Measurements from ENCODE around the gene DOC2B.
"Not testable (repeated sequence)": the region's sequence is repeated elsewhere in the genome, so short reads cannot be mapped to it uniquely, and the experiment has no call there.

DNA sequence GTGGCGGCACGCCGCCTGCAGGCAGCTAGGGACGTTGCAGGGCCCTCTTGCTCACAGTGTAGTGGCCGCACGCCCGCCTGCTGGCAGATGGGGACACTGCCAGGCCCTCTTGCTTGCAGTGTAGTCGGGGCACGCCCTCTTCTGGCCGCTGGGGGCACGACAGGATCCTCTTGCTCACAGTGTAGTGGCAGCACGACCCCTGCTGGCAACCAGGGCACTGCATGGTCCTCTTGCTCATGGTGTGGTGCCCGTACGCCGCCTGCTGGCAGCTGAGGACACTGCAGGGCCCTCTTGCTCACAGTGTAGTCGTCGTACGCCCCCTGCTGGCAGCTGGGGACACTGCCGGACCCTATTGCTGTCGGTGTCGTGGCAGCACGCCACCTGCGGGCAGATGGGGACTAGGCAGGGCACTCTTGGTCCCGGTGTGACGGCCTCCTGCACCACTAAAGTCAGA lies 47.1 kb downstream of the DOC2B start:
- TF ChIP-seq, protein P1, sequence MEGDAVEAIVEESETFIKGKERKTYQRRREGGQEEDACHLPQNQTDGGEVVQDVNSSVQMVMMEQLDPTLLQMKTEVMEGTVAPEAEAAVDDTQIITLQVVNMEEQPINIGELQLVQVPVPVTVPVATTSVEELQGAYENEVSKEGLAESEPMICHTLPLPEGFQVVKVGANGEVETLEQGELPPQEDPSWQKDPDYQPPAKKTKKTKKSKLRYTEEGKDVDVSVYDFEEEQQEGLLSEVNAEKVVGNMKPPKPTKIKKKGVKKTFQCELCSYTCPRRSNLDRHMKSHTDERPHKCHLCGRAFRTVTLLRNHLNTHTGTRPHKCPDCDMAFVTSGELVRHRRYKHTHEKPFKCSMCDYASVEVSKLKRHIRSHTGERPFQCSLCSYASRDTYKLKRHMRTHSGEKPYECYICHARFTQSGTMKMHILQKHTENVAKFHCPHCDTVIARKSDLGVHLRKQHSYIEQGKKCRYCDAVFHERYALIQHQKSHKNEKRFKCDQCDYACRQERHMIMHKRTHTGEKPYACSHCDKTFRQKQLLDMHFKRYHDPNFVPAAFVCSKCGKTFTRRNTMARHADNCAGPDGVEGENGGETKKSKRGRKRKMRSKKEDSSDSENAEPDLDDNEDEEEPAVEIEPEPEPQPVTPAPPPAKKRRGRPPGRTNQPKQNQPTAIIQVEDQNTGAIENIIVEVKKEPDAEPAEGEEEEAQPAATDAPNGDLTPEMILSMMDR (IDR thresholded peaks at IDR 0.05), result not testable (repeated sequence)
- TF ChIP-seq EP300, POLR2AphosphoS5 (IDR thresholded peaks at IDR 0.05): not testable (repeated sequence)

Measured in sigmoid colon (tissue), 4 donors.